UCSD-AML1 (cell line): ENCODE results near the gene ACVR1C.

Experiments used
- DNase-seq: peaks from one replicate; lab custom pipeline; 2025; ENCODE audit not compliant: unreplicated experiment; lab: John Stamatoyannopoulos, UW

Gene ACVR1C

DNA sequence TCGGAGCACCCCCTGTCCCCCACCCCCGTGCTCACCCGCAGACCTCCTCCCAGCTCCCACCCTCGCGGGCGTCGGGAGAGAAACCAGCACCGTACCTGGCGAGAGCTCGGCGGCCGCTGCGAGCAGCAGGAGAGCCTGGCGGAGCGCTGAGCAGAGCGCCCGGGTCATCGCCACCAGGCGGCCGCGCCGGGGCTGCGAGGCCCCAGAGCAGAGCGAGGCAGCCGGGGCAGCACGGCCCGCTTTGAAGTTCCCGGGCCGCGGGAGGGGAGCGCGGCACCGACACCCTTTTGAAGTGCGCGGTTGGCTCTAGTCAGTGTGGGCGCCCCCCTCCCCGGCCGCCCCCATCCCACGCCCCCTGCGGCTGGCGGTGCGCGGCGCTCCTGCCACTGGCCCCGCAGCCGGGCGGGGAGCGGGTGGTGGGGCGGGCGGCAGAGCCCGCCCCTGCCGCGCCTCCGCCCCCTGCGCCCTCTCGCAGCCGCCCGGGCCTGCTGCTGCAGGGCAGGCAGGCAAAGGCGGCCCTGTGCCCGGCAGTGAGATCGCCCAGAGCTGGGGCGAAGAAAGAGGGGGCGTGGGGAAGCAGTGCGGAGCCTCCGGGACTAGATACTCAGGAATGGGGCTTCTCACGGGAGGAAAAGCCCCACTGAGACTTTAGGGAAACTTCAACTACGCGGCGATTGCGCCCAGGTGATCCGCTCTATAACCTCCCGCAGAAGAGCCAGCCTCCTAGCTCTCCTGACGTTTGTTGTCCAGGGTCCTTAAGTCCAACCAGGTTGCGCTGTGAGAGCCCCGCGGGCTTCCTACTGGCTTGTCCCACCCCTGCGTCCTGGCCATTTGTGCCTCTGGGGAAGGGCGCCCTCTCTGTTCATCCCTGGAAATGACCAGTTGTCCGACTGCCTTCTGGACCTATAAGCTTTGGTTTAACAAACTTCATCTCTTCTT is at the start of gene ACVR1C:
ACVR1C (minus strand) TSS at position 388 of the 939 bp plus-strand sequence; CDS start at position 168, 220 bp downstream.
- peak; percentile 62 for DNase-seq

GRCh38 chr2:157677941-157678340 is 49.3 kb upstream of the ACVR1C start:
- no peak for DNase-seq

GRCh38 chr2:157672129-157672528 is 43.5 kb upstream of the ACVR1C start:
- DNase-seq = no peak

DNA sequence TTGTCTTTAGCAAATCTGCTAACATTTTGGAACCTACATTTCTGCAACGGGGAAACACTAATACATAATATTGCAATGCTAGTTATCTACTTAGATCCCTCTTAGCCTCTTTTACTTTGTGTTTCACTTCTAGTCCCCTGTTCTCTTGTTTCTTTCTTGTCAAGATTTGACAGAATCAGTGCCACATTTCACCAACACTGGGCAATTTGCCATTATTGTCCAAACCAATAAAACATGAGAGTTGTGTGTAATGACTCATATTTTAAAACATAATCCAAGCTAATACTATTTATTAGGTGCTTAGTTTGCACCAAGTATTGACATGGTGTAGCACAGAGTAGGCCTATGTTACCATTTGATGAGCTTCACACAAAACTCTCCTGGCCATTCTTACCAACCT is 33.7 kb upstream of the ACVR1C start:
- no peak for DNase-seq

DNA sequence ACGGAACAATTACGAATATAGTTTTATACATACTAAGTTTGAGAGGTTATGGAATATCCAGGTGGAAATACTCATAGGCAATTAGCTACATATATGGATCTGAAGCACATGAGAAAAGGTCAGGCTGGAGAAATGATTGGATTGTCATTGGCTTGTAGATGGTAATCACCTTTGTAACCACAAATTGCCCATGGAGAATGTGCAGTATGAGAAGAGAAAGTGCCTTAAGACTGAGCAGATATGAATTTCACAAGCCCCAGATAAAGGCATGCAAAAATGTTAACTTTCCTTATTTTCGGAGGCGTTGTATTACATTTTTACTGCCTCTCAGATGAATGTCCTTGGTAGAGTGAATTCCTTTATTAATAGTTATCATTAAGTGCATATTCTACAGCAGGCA is 33.1 kb upstream of the ACVR1C start:
- DNase-seq = no peak

GRCh38 chr2:157657858-157658257 is 29.2 kb upstream of the ACVR1C start:
- no peak for DNase-seq

DNA sequence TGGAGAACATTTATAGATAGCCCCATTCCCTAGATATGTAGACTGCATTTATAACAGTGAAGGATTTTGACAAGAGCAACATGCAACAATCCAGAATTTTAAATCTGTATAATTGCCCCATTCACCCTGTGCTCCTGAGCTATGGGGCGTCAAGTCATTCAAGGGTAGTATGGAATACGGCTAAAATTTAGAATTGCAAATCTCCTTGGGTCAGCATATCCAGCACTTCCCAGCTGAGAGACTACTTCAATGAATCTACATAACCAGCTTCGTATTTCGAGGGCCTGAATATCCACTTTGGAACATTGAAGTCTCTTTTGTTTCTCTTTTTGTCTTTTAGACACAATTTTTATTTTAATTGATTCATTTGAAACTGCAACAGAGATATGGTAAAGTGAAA is 28.4 kb upstream of the ACVR1C start:
- no peak for DNase-seq

DNA sequence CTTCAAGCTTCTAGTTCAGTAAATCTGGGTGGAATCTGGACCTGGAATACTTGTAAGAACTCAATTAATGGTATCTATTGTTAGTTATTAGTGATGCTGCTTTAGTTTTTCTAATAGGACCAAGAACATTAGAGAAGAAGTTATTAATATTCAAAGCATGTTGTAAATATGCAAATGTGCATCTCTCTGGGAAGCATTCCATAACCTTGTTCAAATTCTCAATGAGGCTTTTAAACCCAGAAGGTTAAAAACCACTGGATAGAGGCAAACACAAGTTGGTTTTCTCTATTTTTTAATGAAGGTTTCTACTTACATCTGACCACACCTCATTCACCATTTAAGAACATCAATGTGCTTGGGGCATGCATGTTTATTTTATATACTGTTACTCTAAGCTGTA is 16.1 kb upstream of the ACVR1C start:
- no peak for DNase-seq

DNA sequence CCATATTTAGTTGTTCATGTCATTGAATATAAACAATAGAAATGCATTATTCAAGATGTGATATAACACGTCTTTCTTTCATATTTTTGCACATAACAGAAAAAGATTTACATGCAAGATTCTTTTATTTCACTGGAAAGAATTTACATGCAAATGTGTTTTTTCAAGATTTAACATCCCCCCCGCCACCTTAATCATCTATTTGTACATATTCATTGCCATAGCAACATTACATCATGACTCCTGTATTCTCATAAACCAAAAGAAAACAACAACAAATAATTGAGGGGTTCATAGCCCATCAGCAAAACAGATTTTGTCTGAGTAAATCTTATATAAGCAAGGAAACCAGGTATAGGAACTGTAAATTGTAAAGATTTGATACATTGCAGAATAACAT is 3.2 kb upstream of the ACVR1C start:
- no peak for DNase-seq

GRCh38 chr2:157627594-157628476 is 829 bp downstream of the ACVR1C start:
- no peak for DNase-seq

- no peak for DNase-seq
These were observed 3.4 kb downstream of the ACVR1C start for GRCh38 chr2:157625296-157625695.

GRCh38 chr2:157620956-157621355 is 7.7 kb downstream of the ACVR1C start:
- DNase-seq = no peak

DNA sequence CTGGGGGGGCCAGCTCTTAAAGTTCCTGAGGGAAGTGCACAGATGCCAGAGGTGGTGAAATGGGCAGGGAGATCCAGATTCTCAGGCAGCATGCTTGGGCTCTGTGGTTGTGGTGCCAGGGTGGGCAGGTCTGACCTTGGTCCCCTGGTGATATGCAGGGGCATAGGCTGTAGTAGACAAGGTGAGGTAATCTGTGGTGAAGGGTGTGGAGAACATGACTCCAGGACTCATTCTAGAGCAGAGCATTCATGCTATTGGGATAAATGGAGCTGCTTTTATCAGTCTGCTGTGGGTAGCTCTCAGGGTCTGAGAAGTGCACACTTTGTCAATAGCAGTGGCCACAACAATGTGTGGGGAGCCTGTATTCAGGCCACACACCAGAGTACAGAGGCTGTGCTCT is 16.9 kb downstream of the ACVR1C start:
- DNase-seq = no peak

DNA sequence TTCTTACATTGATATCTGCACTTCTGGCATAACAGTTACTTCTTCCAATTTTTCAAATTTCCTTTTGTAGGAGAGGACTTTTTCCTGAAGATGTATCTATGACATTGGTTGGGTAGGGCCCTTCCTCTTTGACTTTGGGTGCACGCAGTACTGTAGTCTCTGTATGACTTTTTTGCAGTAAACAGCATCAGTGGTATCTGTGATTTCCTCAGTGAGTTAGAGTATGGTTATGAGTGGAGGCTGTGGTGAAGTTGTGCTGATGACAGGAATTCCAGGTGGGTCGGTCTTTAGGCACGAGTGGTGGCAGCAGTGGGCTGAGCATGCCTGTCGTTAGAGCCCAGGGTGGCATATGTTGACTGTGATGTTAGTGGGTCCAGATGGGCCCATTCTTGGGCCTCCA is 17.6 kb downstream of the ACVR1C start:
- no peak for DNase-seq

DNA sequence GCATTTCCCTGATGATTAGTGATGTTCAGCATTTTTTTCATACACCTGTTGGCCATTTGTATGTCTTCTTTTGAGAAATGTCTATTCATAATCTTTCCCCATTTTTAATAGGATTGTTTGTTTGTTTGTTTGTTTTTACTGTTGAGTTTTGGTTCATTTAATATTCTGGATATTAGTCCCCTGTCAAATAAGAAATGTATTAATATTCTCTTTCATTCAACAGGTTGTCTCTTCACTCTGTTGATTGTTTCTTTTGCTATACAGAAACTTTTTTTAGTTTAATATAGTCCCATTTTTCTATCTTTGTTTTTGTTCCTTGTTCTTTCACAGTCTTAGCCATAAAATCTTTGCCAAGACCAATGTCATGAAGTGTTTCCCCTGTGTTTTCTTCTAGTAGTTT is 22.1 kb downstream of the ACVR1C start:
- no peak for DNase-seq

- DNase-seq = no peak
These were observed 25.5 kb downstream of the ACVR1C start for GRCh38 chr2:157603198-157603597.

- DNase-seq = no peak
These were observed 26.9 kb downstream of the ACVR1C start for GRCh38 chr2:157601807-157602206.

- DNase-seq = peak; percentile 16
These were observed 31.5 kb downstream of the ACVR1C start for GRCh38 chr2:157596992-157597681.

GRCh38 chr2:157593411-157593810 is 35.3 kb downstream of the ACVR1C start:
- no peak for DNase-seq

DNA sequence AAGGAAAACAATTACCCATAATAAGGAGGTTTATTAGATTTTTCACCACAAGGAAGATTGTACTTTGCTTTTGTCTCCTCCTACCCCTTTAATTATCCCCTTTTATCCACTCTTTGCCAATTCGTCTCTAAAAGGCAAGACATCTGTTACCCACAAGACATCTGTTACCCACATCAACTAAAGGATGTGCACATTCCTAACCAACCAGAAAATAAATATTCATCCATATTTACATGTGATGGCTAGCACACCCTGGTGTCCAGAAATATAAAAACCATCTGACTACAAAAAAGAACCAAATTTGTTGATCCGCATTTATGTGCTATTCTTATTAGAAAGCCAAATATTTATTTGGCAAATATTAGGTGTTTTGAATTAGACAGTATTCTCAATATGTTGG is 35.7 kb downstream of the ACVR1C start:
- DNase-seq = no peak

DNA sequence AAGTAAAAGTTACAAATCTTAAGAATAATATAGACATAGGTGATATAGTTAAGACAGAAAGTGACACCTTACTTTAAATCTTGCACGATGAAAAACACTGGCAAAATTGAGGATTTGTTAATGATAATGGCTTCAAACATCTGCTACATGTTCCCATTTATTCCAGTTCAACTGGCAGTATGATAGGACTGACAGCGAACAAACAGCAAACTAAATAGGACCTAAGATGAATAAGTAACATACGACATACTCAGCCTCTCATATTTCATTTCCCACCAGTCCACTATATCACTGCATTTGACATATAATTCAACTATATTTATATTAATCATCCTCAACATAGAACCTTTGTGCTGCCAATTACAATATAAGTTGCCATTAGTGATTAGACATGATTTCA is 36.3 kb downstream of the ACVR1C start:
- no peak for DNase-seq
